Bone marrow (tissue), 2 donors: ENCODE measurements around the gene COL11A2.
"Not testable (repeated sequence)": the region's sequence is repeated elsewhere in the genome, so short reads cannot be mapped to it uniquely, and the experiment has no call there.

ENCODE experiments used
- DNase-seq, 2 donors: peaks; one replicate each; lab custom pipeline; 2025; lab: John Stamatoyannopoulos, UW

COL11A2 gene

DNA sequence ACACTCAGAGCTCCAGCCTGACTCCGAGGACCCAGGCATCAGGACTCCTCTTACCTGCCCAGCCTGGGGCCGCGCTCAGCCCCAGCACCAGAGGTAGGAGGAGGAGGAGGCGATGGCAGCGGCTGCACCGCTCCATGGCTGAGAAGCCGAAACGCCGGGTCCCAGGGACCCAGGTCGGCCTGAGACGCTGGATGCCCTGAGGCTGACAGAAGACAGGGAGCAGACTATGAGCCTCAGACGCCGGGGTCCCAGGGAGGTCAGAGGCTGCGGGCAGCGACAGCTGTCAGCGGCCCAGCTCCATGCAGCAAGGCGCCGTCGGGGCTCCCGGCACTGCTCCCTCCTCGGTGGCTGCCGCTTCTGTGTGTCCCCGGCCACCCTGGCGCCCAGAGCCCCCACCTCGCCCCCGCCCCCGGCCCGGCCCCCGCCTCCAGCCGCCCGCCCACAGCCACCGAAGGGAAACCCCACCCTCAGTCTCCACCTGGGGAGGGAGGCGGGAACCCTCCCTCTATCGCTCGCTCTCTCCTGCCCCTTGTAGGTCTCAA lies at the start of gene COL11A2:
Gene COL11A2 (minus strand): TSS at position 363 of the 542 bp plus-strand sequence. CDS start 227 bp downstream, at position 136.
- DNase-seq, result no peak

GRCh38 chr6:33241968-33242367 lies 49.7 kb upstream of the COL11A2 start:
- DNase-seq, result no peak

- DNase-seq, result no peak
Observed at GRCh38 chr6:33237741-33238140, 45.5 kb upstream of the COL11A2 start.

GRCh38 chr6:33236852-33237251 lies 44.6 kb upstream of the COL11A2 start:
- no peak for DNase-seq

GRCh38 chr6:33236328-33236727 lies 44.1 kb upstream of the COL11A2 start:
- DNase-seq, result no peak

GRCh38 chr6:33235221-33235634 lies 43.0 kb upstream of the COL11A2 start:
- DNase-seq, result no peak

- not testable (repeated sequence) for DNase-seq
Observed at GRCh38 chr6:33226503-33227120, 34.3 kb upstream of the COL11A2 start.

DNA sequence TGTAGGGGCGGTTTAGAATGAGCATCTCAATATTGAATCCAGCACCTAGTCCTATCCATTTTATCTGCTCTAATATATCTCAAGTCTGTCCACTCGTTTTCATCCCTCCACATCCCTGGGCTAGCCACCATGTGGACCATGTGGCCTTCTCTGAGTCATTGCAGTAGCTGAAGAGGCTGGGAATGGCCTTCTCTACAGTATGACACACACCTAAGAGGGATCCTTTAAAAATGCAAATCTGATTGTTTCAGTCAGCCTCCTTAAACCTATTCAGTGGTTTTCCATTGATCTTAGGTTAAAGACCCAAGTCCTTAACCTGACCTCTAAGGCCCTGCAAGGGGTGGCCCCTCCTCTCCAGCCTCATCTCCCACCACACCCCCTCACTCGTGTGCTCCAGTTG lies 25.4 kb upstream of the COL11A2 start:
- DNase-seq, result no peak

- DNase-seq, result no peak
Observed at GRCh38 chr6:33217246-33217645, 25.0 kb upstream of the COL11A2 start.

DNA sequence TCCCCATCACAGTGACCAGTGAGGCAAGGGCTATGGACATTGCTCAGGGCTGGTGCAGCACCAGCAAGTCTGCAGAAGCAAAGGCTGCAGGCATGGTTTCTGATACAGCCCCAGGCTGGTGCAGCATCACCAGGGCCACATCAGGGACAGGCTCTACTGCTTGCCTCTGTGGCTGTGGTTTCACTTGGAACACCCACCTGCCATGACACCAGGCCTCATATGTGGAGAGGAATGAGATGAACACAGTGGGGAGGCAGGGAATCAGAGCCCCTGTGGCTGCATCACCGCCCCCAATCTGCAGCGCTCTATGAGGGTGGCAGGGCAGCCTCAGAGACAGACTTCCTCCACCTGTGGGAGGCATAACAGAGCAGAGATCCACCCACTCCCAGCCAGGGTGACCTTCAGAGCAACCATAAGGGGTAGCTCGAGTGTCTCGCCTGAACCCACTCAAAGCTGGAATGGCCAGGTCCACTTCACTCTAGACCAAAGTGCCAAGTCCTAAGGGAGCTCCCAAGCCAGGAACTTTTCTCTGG lies 23.9 kb upstream of the COL11A2 start:
- DNase-seq, result no peak

GRCh38 chr6:33215271-33216116 lies 23.2 kb upstream of the COL11A2 start:
- no peak for DNase-seq

GRCh38 chr6:33213989-33214335 lies 21.7 kb upstream of the COL11A2 start:
- DNase-seq, result no peak

DNA sequence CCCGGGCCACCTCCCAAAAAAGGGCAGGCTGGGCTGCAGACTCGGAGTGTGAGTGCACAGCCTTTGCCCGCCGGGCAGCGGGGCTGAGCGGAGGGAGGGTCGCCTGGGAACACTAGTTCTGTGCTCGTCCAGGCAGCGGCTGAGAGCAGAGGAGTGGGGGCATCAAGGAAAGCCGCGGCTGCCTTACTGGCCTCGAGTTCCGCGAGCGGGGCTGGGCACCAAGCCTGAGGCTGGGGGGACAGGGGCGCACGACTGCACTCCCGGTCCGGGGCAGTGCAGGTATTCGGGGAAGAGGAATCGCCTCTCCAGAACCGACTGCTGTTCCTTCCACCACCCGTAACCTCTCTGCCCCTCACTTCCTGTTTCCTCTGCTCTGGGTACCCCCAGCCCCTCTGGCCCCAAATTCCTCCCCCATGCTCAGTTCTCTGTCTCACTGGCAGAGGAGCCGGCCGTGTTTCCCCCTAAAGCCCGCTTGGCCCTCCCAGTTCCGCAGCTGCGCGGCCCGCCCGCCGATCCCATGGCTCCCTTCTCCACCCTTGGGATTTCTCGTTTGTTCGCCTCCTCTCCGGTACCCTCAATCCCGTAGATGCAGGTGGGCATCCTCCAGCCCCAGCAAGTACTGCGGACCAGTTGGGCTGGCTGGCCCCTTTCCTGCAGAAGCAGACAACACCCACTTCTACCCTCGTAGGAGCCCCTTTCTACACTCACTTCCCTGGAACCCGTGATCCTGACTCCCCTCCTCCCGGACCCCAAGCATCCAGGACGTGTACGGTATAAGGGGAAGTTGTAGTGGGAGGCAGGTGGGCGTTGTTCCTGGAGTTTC lies 21.1 kb upstream of the COL11A2 start:
- peak in 1 of 2 donors; percentile 70 for DNase-seq

DNA sequence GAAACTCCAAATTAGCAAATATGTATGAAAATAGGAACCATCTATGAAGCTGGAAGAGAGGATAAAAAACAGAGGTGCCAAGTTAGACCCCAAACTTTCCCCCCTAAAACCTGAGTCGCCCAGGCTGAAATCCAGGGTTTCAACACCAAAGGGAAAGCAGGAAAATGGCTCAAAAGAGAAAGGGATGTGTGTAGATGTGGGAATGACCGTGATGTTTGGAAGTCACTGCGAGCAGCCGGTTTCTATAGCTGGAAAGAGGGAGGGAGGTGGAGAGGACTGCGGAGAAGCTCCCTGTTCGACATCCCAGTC lies 20.5 kb upstream of the COL11A2 start:
- DNase-seq, result no peak

- DNase-seq, result no peak
Observed at GRCh38 chr6:33211666-33212422, 19.6 kb upstream of the COL11A2 start.

GRCh38 chr6:33211136-33211535 lies 18.9 kb upstream of the COL11A2 start:
- DNase-seq, result no peak

DNA sequence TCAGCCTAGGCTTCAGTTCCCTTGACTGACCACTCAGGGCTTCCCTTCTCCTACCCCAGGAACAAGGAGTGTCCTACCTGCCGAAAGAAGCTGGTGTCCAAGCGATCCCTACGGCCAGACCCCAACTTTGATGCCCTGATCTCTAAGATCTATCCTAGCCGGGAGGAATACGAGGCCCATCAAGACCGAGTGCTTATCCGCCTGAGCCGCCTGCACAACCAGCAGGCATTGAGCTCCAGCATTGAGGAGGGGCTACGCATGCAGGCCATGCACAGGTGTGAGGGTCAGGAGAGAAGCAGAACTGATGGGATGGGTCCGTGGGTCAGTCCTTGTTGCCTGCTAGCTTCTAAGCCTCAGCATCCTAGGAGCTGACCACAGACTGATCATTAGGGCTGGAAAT lies 17.6 kb upstream of the COL11A2 start:
- no peak for DNase-seq

DNA sequence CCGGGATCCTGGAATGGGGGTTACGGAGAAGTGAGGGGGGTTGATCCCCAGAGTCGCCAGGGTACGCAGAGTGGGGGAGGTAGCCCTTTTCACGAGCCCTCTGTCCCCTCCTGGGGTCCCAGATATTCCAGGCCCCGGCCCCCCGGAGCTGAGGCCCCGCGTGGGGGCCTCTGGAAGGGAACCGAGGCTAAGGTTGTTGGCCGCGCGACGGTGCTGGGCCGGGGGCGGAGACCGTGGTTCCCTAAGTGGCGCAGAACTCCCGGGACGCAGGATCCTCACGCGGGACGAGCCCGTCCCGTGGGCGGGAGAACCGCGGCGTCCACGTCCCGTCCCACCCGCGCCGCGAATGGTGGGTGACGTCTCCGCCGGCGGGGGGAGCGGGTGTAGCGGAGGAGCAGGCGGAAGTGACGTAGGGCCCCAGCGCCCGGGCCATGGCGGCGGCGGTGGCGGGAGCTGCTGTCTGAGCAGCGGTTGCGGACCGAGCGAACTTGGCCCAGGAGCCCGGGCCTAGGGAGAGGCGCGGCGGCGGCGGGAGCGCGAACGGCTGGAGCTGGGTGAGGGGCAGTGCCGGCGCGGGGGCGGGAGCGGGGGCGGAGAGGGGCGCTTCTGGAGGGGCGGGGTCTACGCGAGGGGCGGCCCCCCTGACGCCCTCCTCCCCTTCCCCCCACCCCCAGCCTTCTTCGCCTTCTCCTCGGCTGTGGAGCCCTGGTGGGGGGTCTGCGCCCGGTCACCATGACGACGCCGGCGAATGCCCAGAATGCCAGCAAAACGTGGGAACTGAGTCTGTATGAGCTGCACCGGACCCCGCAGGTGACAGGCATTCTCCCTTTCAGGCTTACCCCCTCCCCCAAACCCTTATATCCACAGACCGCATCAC lies 16.1 kb upstream of the COL11A2 start, which contains the start of gene RING1:
Gene RING1 (plus strand): TSS at position 410 of the 877 bp plus-strand sequence. CDS start 323 bp downstream, at position 733.
- DNase-seq, result peak; percentile 66 to 74

- no peak for DNase-seq
Observed at GRCh38 chr6:33207552-33208090, 15.4 kb upstream of the COL11A2 start.
